Parathyroid adenoma (tissue), 2 donors: Measurements from ENCODE around the gene VPS41.

Experiments used
- H2AFZ ChIP-seq: fragments of 300-600 bp; sonication (generic); one replicate; pipeline ENCODE4 v1.7.0; 2017; ENCODE audit warnings: antibody characterized with exemption, mild to moderate bottlenecking
- H3K27ac ChIP-seq: fragments of 300-600 bp; sonication (generic); one replicate; pipeline ENCODE4 v1.7.0; 2017
- H3K27me3 ChIP-seq: fragments of 300-600 bp; sonication (generic); one replicate; pipeline ENCODE4 v1.7.0; 2017; ENCODE audit warnings: low read length; ENCODE audit not compliant: control insufficient read depth, insufficient read depth
- H3K36me3 ChIP-seq: fragments of 300-600 bp; sonication (generic); one replicate; pipeline ENCODE4 v1.7.0; 2017; ENCODE audit warnings: low read length; ENCODE audit not compliant: control insufficient read depth, insufficient read depth
- H3K4me1 ChIP-seq: fragments of 300-600 bp; sonication (generic); one replicate; pipeline ENCODE4 v1.7.0; 2017; ENCODE audit warnings: control low read depth
- H3K4me2 ChIP-seq: fragments of 300-600 bp; sonication (generic); one replicate; pipeline ENCODE4 v1.7.0; 2017; ENCODE audit warnings: low read length
- H3K4me3 ChIP-seq: fragments of 300-600 bp; sonication (generic); one replicate; pipeline ENCODE4 v1.7.0; 2017; ENCODE audit warnings: low read depth, low read length
- H3K79me2 ChIP-seq: fragments of 300-600 bp; sonication (generic); one replicate; pipeline ENCODE4 v1.7.0; 2017; ENCODE audit warnings: control low read depth
- H3K9ac ChIP-seq: fragments of 300-600 bp; sonication (generic); one replicate; pipeline ENCODE4 v1.7.0; 2017; ENCODE audit warnings: mild to moderate bottlenecking
- H3K9me3 ChIP-seq: fragments of 300-600 bp; sonication (generic); one replicate; pipeline ENCODE4 v1.7.0; 2017; ENCODE audit warnings: low read length; ENCODE audit not compliant: control insufficient read depth
- CTCF ChIP-seq: fragments of 300-600 bp; sonication (generic); IDR thresholded peaks from one replicate; pipeline ENCODE4 v1.7.0; 2017; ENCODE audit warnings: antibody characterized with exemption, mild to moderate bottlenecking
- donor health status: primary hyperparathyroidism.

The VPS41 gene

GRCh38 chr7:38819463-38819862 lies 89.5 kb downstream of the VPS41 start:
- Histone ChIP-seq H3K27ac (no peak overlapping the region), H3K79me2 (peaks cover 4% of the 10 kb centered on the region), H3K4me1 (no peaks in the 10 kb centered on the region), H3K36me3 (no peaks in the 10 kb centered on the region), H2AFZ (no peak overlapping the region), H3K9me3 (no peaks in the 10 kb centered on the region), H3K4me2 (no peak overlapping the region), H3K4me3 (no peak overlapping the region), H3K9ac (no peak overlapping the region), H3K27me3 (no peaks in the 10 kb centered on the region)
- no peak for TF ChIP-seq CTCF

- Histone ChIP-seq H3K27ac (no peak overlapping the region), H3K9ac (no peak overlapping the region), H3K36me3 (no peaks in the 10 kb centered on the region), H3K4me2 (no peak overlapping the region), H3K27me3 (no peaks in the 10 kb centered on the region), H3K4me3 (no peak overlapping the region), H2AFZ (no peak overlapping the region), H3K4me1 (peaks cover 3% of the 10 kb centered on the region), H3K9me3 (no peaks in the 10 kb centered on the region), H3K79me2 (peaks cover 2% of the 10 kb centered on the region)
- no peak for TF ChIP-seq CTCF
Observed at GRCh38 chr7:38817526-38817925, 91.5 kb downstream of the VPS41 start.

- Histone ChIP-seq H2AFZ (no peak overlapping the region), H3K79me2 (peaks cover 2% of the 10 kb centered on the region), H3K36me3 (no peaks in the 10 kb centered on the region), H3K4me3 (no peak overlapping the region), H3K9me3 (no peaks in the 10 kb centered on the region), H3K27ac (no peak overlapping the region), H3K4me2 (no peak overlapping the region), H3K27me3 (no peaks in the 10 kb centered on the region), H3K9ac (no peak overlapping the region), H3K4me1 (peaks cover 3% of the 10 kb centered on the region)
- TF ChIP-seq CTCF = no peak
Observed at GRCh38 chr7:38813768-38814167, 95.2 kb downstream of the VPS41 start.

GRCh38 chr7:38806912-38807311 lies 102.1 kb downstream of the VPS41 start:
- H3K79me2 ChIP-seq = no peaks in the 10 kb centered on the region
- TF ChIP-seq CTCF = no peak
- no peak overlapping the region for H3K4me3 ChIP-seq
- H3K27me3 ChIP-seq = no peaks in the 10 kb centered on the region
- H3K9me3 ChIP-seq = no peaks in the 10 kb centered on the region
- no peak overlapping the region for H3K4me2 ChIP-seq
- H2AFZ ChIP-seq = no peak overlapping the region
- no peaks in the 10 kb centered on the region for H3K4me1 ChIP-seq
- H3K27ac ChIP-seq = no peak overlapping the region
- H3K36me3 ChIP-seq = no peaks in the 10 kb centered on the region
- H3K9ac ChIP-seq = no peak overlapping the region

GRCh38 chr7:38801786-38802185 lies 107.2 kb downstream of the VPS41 start:
- Histone ChIP-seq H3K27me3 (no peaks in the 10 kb centered on the region), H3K36me3 (no peaks in the 10 kb centered on the region), H3K4me2 (no peak overlapping the region), H3K4me3 (no peak overlapping the region), H3K27ac (no peak overlapping the region), H3K9ac (no peak overlapping the region), H3K79me2 (no peaks in the 10 kb centered on the region), H2AFZ (no peak overlapping the region), H3K9me3 (no peaks in the 10 kb centered on the region), H3K4me1 (no peaks in the 10 kb centered on the region)
- no peak for TF ChIP-seq CTCF
